WTC11 (cell line): ENCODE measurements around the gene CTIF.

ENCODE experiments used
- CBFB ChIP-seq: sonication (generic); formaldehyde crosslinking; IDR thresholded peaks from 2 replicates; pipeline ENCODE4 v1.8.1; 2022; ENCODE audit warnings: mild to moderate bottlenecking, low read depth, missing genetic modification reagents
- ERG ChIP-seq: fragments of 250-450 bp; sonication (Bioruptor Pico); IDR thresholded peaks from 2 replicates; pipeline ENCODE4 v1.8.0; 2021; ENCODE audit warnings: mild to moderate bottlenecking
- IRF2 ChIP-seq: sonication (generic); formaldehyde crosslinking; IDR thresholded peaks from 2 replicates; pipeline ENCODE4 v1.8.0; 2022; ENCODE audit warnings: low read depth, missing genetic modification reagents, borderline replicate concordance
- SP1 ChIP-seq: sonication (generic); formaldehyde crosslinking; conservative IDR thresholded peaks from 2 replicates; pipeline ENCODE4 v1.8.1; 2022; ENCODE audit warnings: missing genetic modification reagents
- TCF7 ChIP-seq: sonication (generic); formaldehyde crosslinking; IDR thresholded peaks from 2 replicates; pipeline ENCODE4 v1.8.0; 2022; ENCODE audit warnings: mild to moderate bottlenecking, low read depth, missing genetic modification reagents, moderate library complexity
- TF ChIP-seq, protein P1 (sequence below): sonication (generic); formaldehyde crosslinking; IDR thresholded peaks from 2 replicates; pipeline ENCODE4 v1.8.1; 2022; ENCODE audit warnings: low read depth, missing genetic modification reagents, borderline replicate concordance
- TF ChIP-seq, protein P2 (sequence below): fragments of 200-600 bp; IDR thresholded peaks from 2 replicates; pipeline ENCODE4 v1.8.0; 2022; ENCODE audit warnings: antibody characterized with exemption
- TF ChIP-seq, protein P3 (sequence below): fragments of 250-450 bp; sonication (Bioruptor Pico); conservative IDR thresholded peaks from 2 replicates; pipeline ENCODE4 v1.9.0; 2021; ENCODE audit warnings: mild to moderate bottlenecking

GRCh38 chr18:48697441-48697840, 158.6 kb downstream of the CTIF start:
- no peak for TF ChIP-seq SP1
- TF ChIP-seq, protein P1, sequence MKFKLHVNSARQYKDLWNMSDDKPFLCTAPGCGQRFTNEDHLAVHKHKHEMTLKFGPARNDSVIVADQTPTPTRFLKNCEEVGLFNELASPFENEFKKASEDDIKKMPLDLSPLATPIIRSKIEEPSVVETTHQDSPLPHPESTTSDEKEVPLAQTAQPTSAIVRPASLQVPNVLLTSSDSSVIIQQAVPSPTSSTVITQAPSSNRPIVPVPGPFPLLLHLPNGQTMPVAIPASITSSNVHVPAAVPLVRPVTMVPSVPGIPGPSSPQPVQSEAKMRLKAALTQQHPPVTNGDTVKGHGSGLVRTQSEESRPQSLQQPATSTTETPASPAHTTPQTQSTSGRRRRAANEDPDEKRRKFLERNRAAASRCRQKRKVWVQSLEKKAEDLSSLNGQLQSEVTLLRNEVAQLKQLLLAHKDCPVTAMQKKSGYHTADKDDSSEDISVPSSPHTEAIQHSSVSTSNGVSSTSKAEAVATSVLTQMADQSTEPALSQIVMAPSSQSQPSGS = no peak
- TF ChIP-seq, protein P2, sequence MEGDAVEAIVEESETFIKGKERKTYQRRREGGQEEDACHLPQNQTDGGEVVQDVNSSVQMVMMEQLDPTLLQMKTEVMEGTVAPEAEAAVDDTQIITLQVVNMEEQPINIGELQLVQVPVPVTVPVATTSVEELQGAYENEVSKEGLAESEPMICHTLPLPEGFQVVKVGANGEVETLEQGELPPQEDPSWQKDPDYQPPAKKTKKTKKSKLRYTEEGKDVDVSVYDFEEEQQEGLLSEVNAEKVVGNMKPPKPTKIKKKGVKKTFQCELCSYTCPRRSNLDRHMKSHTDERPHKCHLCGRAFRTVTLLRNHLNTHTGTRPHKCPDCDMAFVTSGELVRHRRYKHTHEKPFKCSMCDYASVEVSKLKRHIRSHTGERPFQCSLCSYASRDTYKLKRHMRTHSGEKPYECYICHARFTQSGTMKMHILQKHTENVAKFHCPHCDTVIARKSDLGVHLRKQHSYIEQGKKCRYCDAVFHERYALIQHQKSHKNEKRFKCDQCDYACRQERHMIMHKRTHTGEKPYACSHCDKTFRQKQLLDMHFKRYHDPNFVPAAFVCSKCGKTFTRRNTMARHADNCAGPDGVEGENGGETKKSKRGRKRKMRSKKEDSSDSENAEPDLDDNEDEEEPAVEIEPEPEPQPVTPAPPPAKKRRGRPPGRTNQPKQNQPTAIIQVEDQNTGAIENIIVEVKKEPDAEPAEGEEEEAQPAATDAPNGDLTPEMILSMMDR = no peak
- TF ChIP-seq, protein P3, sequence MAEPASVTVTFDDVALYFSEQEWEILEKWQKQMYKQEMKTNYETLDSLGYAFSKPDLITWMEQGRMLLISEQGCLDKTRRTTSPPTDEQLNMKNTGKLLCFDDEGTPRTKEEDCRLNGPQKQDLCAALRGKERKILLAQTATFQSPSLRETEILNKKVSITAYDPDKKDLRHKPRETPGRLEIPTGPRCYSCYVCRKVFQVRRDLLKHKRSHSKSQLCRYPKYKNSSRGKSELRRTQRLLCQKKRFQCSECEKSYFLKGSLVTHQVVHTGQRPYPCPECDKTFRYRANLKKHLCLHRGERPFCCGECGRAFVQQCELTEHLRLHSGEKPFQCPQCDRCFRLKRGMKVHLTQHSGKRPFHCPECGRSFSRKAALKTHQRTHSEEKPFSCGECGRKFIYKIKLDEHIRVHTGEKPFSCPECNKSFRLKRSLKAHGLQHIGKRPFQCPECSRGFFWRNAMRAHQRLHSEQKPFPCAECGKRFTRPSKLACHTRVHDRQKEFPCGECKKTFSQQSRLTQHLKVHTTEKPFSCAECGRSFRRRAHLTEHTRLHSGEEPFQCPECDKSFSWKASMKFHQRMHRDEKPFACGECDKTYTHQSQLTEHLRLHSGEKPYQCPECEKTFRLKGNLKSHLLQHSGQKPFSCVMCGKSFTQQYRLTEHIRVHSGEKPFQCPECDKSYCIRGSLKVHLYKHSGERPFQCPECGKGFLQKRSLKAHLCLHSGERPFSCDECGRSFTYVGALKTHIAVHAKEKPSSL (CRISPR knock-in tag) = no peak
- no peak for TF ChIP-seq CBFB
- no peak for TF ChIP-seq ERG (CRISPR knock-in tag)
- no peak for TF ChIP-seq IRF2 (CRISPR knock-in tag)
- no peak for TF ChIP-seq TCF7 (CRISPR knock-in tag)
